Measurements from ENCODE around the gene AFDN. TPM values are rescaled to one million over a fixed set of nuclear protein-coding genes. Genes with fewer than 3 reads are reported as not detected.
A peak's percentile ranks its signal among the peaks of the same experiment; 100 is the strongest.
"Not testable (repeated sequence)": the region's sequence is repeated elsewhere in the genome, so short reads cannot be mapped to it uniquely, and the experiment has no call there.

The AFDN gene
- total RNA-seq, 1 donor from 2014 or later = 109 TPM

- DNase-seq (ENCODE audit: low read depth) = no peak
- no peak overlapping the region for H3K4me3 ChIP-seq (ENCODE audit: low read depth, low read length)
- no peak for TF ChIP-seq CTCF (conservative IDR thresholded peaks at IDR 0.05; ENCODE audit: low read depth, low read length)
Measured at GRCh38 chr6:168001029-168001332, 174.3 kb downstream of the AFDN start.

GRCh38 chr6:168001514-168001913 is 174.8 kb downstream of the AFDN start:
- DNase-seq (ENCODE audit: low read depth); H3K4me3 ChIP-seq (ENCODE audit: low read depth, low read length): not testable (repeated sequence)

- no peak for TF ChIP-seq CTCF (conservative IDR thresholded peaks at IDR 0.05; ENCODE audit: low read depth, low read length)
- H3K4me3 ChIP-seq (ENCODE audit: low read depth, low read length) = no peak overlapping the region
- no peak for DNase-seq (ENCODE audit: low read depth)
Measured at GRCh38 chr6:168002804-168003203, 176.1 kb downstream of the AFDN start.

- DNase-seq (ENCODE audit: low read depth) = no peak
- no peak for TF ChIP-seq CTCF (conservative IDR thresholded peaks at IDR 0.05; ENCODE audit: low read depth, low read length)
- no peak overlapping the region for H3K4me3 ChIP-seq (ENCODE audit: low read depth, low read length)
Measured at GRCh38 chr6:168004023-168004422, 177.3 kb downstream of the AFDN start.

GRCh38 chr6:168004945-168005344 is 178.2 kb downstream of the AFDN start:
- no peak for DNase-seq (ENCODE audit: low read depth)
- no peak overlapping the region for H3K4me3 ChIP-seq (ENCODE audit: low read depth, low read length)
- TF ChIP-seq CTCF (conservative IDR thresholded peaks at IDR 0.05; ENCODE audit: low read depth, low read length) = no peak

GRCh38 chr6:168005796-168006195 is 179.1 kb downstream of the AFDN start:
- no peak for DNase-seq (ENCODE audit: low read depth)
- H3K4me3 ChIP-seq (ENCODE audit: low read depth, low read length) = no peak overlapping the region
- no peak for TF ChIP-seq CTCF (conservative IDR thresholded peaks at IDR 0.05; ENCODE audit: low read depth, low read length)

- peak; percentile 99 for DNase-seq (ENCODE audit: low read depth)
Measured at GRCh38 chr6:168007592-168008338, 181.1 kb downstream of the AFDN start.

More at GRCh38 chr6:168007592-168008338, 181.1 kb downstream of the AFDN start:
- no peak for TF ChIP-seq CTCF (conservative IDR thresholded peaks at IDR 0.05; ENCODE audit: low read depth, low read length)
- H3K4me3 ChIP-seq (ENCODE audit: low read depth, low read length) = no peak overlapping the region
